ENCODE data around the gene HMSD. TPM values are rescaled to one million over a fixed set of nuclear protein-coding genes. Genes with fewer than 3 reads are reported as not detected.

HMSD gene
- total and polyA plus RNA-seq, 2 experiments from 2014 or later, result 2.6 to 25.1 TPM

GRCh38 chr18:63997041-63997440 is 47.9 kb downstream of the HMSD start:
- Mint-ChIP-seq H3K27ac (no peak overlapping the region), H3K9me3 (peaks cover 27% of the 10 kb centered on the region), H3K36me3 (ENCODE audit: low read depth) (peaks cover 11% of the 10 kb centered on the region; the same call in 2 of the 3 replicates), H3K4me1 (no peaks in the 10 kb centered on the region), H3K4me3 (no peak overlapping the region), H3K27me3 (ENCODE audit: insufficient read depth, low read depth, poor library complexity) (peaks cover 6% of the 10 kb centered on the region)
- Histone ChIP-seq H3F3A (replicated peaks; ENCODE audit: low read depth) (no peaks in the 10 kb centered on the region), H2AFZ (no peak overlapping the region), H3K9me2 (ENCODE audit: insufficient read depth) (peaks cover 7% of the 10 kb centered on the region; the same call in 1 of the 2 replicates), H3K4me3 (no peak overlapping the region), H3K36me3 (ENCODE audit: insufficient read depth) (no peaks in the 10 kb centered on the region), H4K20me1 (replicated peaks; ENCODE audit: insufficient read depth) (no peaks in the 10 kb centered on the region), H3K79me2 (replicated peaks; ENCODE audit: insufficient read depth) (no peaks in the 10 kb centered on the region), H3K4me2 (no peak overlapping the region), H3K27ac (ENCODE audit: low read depth) (no peak overlapping the region), H3K27me3 (ENCODE audit: insufficient read depth) (no peaks in the 10 kb centered on the region), H3K4me1 (ENCODE audit: insufficient read depth) (no peaks in the 10 kb centered on the region)
- DNase-seq (ENCODE audit: low spot score), result no peak
- TF ChIP-seq JUNB (IDR thresholded peaks at IDR 0.05; ENCODE audit: unreplicated experiment) (no peak), EZH2phosphoT487 (IDR thresholded peaks at IDR 0.05; ENCODE audit: unreplicated experiment) (no peak), ZNF331 (CRISPR knock-in tag; IDR thresholded peaks at IDR 0.05; ENCODE audit: low read depth) (no peak)
- no peak for ATAC-seq

- H3K4me1 Mint-ChIP-seq, result no peaks in the 10 kb centered on the region
- Histone ChIP-seq H3K36me3 (ENCODE audit: insufficient read depth) (no peaks in the 10 kb centered on the region), H3F3A (replicated peaks; ENCODE audit: low read depth) (no peaks in the 10 kb centered on the region), H3K4me2 (no peak overlapping the region), H3K79me2 (replicated peaks; ENCODE audit: insufficient read depth) (no peaks in the 10 kb centered on the region), H2AFZ (no peak overlapping the region), H3K27ac (ENCODE audit: low read depth) (no peak overlapping the region), H3K9me2 (ENCODE audit: insufficient read depth) (peaks cover 7% of the 10 kb centered on the region; the same call in 1 of the 2 replicates), H3K4me1 (ENCODE audit: insufficient read depth) (no peaks in the 10 kb centered on the region), H4K20me1 (replicated peaks; ENCODE audit: insufficient read depth) (no peaks in the 10 kb centered on the region), H3K27me3 (ENCODE audit: insufficient read depth) (no peaks in the 10 kb centered on the region), H3K4me3 (no peak overlapping the region)
- ATAC-seq (no peak), DNase-seq (ENCODE audit: low spot score) (no peak)
- peaks cover 27% of the 10 kb centered on the region for H3K9me3 Mint-ChIP-seq
- no peak overlapping the region for H3K27ac Mint-ChIP-seq
- peaks cover 9% of the 10 kb centered on the region; the same call in 2 of the 3 replicates for H3K36me3 Mint-ChIP-seq (ENCODE audit: low read depth)
- no peak overlapping the region for H3K4me3 Mint-ChIP-seq
- H3K27me3 Mint-ChIP-seq (ENCODE audit: insufficient read depth, low read depth, poor library complexity), result peaks cover 6% of the 10 kb centered on the region
- TF ChIP-seq NANOG (IDR thresholded peaks at IDR 0.05; ENCODE audit: borderline replicate concordance), result no peak
- TF ChIP-seq EZH2 (IDR thresholded peaks at IDR 0.05; ENCODE audit: low read depth, unreplicated experiment), result no peak
- no peak for TF ChIP-seq ETS1 (IDR thresholded peaks at IDR 0.05)
- no peak for TF ChIP-seq POLR2AphosphoS5 (IDR thresholded peaks at IDR 0.05; ENCODE audit: low read depth)
- TF ChIP-seq JUNB (IDR thresholded peaks at IDR 0.05; ENCODE audit: unreplicated experiment), result no peak
- no peak for TF ChIP-seq ZNF462 (CRISPR knock-in tag; IDR thresholded peaks at IDR 0.05)
- TF ChIP-seq ZNF331 (CRISPR knock-in tag; IDR thresholded peaks at IDR 0.05; ENCODE audit: low read depth), result no peak
- TF ChIP-seq REST (IDR thresholded peaks at IDR 0.05; ENCODE audit: unreplicated experiment), result no peak
Observed at GRCh38 chr18:63997606-63998005, 48.5 kb downstream of the HMSD start.
